Measurements from ENCODE around the gene AMMECR1L. TPM values are rescaled to one million over a fixed set of nuclear protein-coding genes. Genes with fewer than 3 reads are reported as not detected.

Gene AMMECR1L
- total RNA-seq, 5 donors from 2014 or later (not counting 1 experiment from before 2014, with no cell fraction given): 10.2 to 18.1 (median 15.0) TPM

DNA sequence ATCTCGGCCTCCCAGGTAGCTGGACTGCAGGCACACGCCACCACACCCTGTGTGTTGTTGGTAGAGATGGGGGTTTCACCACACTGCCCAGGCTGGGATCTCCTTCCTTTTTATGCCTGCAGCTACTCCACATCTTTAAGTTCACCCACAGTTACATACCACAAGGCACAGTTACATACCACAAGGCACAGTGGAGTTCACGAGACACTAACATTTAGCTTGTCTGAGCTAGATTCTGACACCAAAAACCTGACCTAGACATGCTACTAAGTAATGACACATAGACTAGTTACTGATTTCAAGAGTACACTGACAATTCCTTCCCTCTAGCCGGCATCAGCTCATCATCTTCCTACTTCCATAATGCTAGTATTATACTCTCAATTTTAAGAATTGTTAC lies 32.1 kb downstream of the AMMECR1L start:
- H3K36me3 Mint-ChIP-seq: peaks cover 25% of the 10 kb centered on the region
- no peak overlapping the region for H3K4me3 Mint-ChIP-seq
- WGBS (ENCODE audit: insufficient coverage): 58% methylated on average over 1 of the region's 4 CpGs
- peak overlapping the region; percentile 33 to 54 for H3K27ac Mint-ChIP-seq
- Histone ChIP-seq H3K27ac (ENCODE audit: low read length) (no peak overlapping the region), H3K4me1 (ENCODE audit: control insufficient read depth in 1 of 2, extremely low read depth in 1 of 2, insufficient read depth in 2 of 2, low read length in 2 of 2) (peaks cover 3 to 29% of the 10 kb centered on the region in 2 experiments), H3K9me3 (no peaks in the 10 kb centered on the region), H3K4me3 (ENCODE audit: control insufficient read depth in 1 of 2, extremely low read depth in 1 of 2, low read length in 1 of 2) (no peak overlapping the region), H3K36me3 (ENCODE audit: control insufficient read depth in 2 of 2, extremely low read depth in 1 of 2, insufficient read depth in 1 of 2, low read length in 1 of 2) (peaks cover 0 to 28% of the 10 kb centered on the region in 2 donors), H3K27me3 (replicated peaks in 1 of 2; ENCODE audit: control insufficient read depth in 2 of 2, extremely low read depth in 1 of 2, insufficient read depth in 2 of 2, low read length in 1 of 2) (no peaks in the 10 kb centered on the region)
- H3K27me3 Mint-ChIP-seq: no peaks in the 10 kb centered on the region
- CTCF ChIA-PET: interaction anchor here in 1 of 2 donors (0.6 kb wide), 1 partner anchor 31 kb away, joined by 3 read pairs; no protein-coding TSS in a partner anchor
- POLR2A ChIA-PET: interaction anchor here in 1 of 2 donors (0.7 kb wide), 2 partner anchors 12 to 223 kb away, joined by 3 to 6 read pairs; no protein-coding TSS in a partner anchor
- peaks cover 47 to 54% (median 53%) of the 10 kb centered on the region in 3 donors for H3K4me1 Mint-ChIP-seq
- no peaks in the 10 kb centered on the region for H3K9me3 Mint-ChIP-seq
- ATAC-seq (replicated peaks in 1 of 4): no peak
- no peak for DNase-seq

DNA sequence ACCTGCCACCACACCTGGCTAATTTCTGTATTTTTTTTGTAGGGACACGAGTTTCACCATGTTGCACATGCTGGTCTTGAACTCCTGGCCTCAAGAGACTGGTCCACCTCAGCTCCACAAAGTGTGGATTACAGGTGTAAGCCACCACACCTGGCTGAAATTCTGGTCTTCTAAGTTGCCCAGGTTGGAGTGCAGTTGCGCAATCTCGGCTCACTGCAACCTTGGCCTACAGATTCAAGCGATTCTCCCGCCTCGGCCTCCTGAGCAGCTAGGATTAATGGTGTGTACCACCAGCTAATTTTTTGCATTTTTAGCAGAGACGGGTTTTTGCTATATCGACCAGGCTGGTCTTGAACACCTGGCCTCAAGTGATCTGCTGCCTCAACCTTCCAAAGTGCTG lies 33.4 kb downstream of the AMMECR1L start:
- DNase-seq (no peak), ATAC-seq (replicated peaks in 1 of 4) (no peak)
- no peak overlapping the region for H3K27ac Mint-ChIP-seq
- Histone ChIP-seq H3K9me3 (no peaks in the 10 kb centered on the region), H3K4me1 (ENCODE audit: control insufficient read depth in 1 of 2, extremely low read depth in 1 of 2, insufficient read depth in 2 of 2, low read length in 2 of 2) (peaks cover 3 to 21% of the 10 kb centered on the region in 2 experiments), H3K27ac (ENCODE audit: low read length) (no peak overlapping the region), H3K4me3 (ENCODE audit: control insufficient read depth in 1 of 2, extremely low read depth in 1 of 2, low read length in 1 of 2) (no peak overlapping the region), H3K27me3 (replicated peaks in 1 of 2; ENCODE audit: control insufficient read depth in 2 of 2, extremely low read depth in 1 of 2, insufficient read depth in 2 of 2, low read length in 1 of 2) (no peaks in the 10 kb centered on the region), H3K36me3 (ENCODE audit: control insufficient read depth in 2 of 2, extremely low read depth in 1 of 2, insufficient read depth in 1 of 2, low read length in 1 of 2) (peaks cover 0 to 37% of the 10 kb centered on the region in 2 donors)
- WGBS (ENCODE audit: insufficient coverage): 94% methylated on average over 8 of the region's 8 CpGs
- ChIA-PET CTCF (no interaction called here), POLR2A (no interaction called here)
- H3K4me1 Mint-ChIP-seq: peaks cover 41 to 46% (median 44%) of the 10 kb centered on the region in 3 donors
- no peaks in the 10 kb centered on the region for H3K9me3 Mint-ChIP-seq
- H3K27me3 Mint-ChIP-seq: no peaks in the 10 kb centered on the region
- H3K36me3 Mint-ChIP-seq: peaks cover 25% of the 10 kb centered on the region
- H3K4me3 Mint-ChIP-seq: no peak overlapping the region

DNA sequence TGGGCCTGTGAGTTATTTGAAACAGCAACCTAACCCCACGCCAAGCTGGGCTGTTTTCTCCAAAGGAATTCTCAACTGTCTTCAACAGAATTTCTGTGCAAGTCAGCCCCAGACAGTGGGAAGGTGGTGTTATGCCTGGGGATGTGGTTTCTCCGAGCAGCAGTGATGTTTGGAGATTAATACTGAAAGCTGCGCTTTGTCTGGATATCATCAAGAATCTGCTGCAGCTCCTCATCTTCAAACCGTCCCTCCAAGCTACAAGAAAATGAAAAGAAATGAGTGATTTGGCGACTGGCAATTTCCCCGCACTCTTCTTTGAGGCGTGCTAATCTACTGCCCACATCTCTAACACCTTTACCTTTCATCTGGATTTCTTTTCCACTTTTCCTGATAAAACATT lies 37.8 kb downstream of the AMMECR1L start:
- POLR2A ChIA-PET: no interaction called here
- Histone ChIP-seq H3K4me3 (ENCODE audit: control insufficient read depth in 1 of 2, extremely low read depth in 1 of 2, low read length in 1 of 2) (no peak overlapping the region), H3K27ac (ENCODE audit: low read length) (no peak overlapping the region), H3K4me1 (ENCODE audit: control insufficient read depth in 1 of 2, extremely low read depth in 1 of 2, insufficient read depth in 2 of 2, low read length in 2 of 2) (no peaks in the 10 kb centered on the region), H3K9me3 (no peaks in the 10 kb centered on the region), H3K27me3 (replicated peaks in 1 of 2; ENCODE audit: control insufficient read depth in 2 of 2, extremely low read depth in 1 of 2, insufficient read depth in 2 of 2, low read length in 1 of 2) (no peaks in the 10 kb centered on the region), H3K36me3 (ENCODE audit: control insufficient read depth in 2 of 2, extremely low read depth in 1 of 2, insufficient read depth in 1 of 2, low read length in 1 of 2) (peaks cover 0 to 54% of the 10 kb centered on the region in 2 donors)
- Mint-ChIP-seq H3K36me3 (peaks cover 36% of the 10 kb centered on the region), H3K27me3 (no peaks in the 10 kb centered on the region), H3K4me1 (peaks cover 9 to 11% (median 10%) of the 10 kb centered on the region in 3 donors), H3K27ac (no peak overlapping the region), H3K9me3 (no peaks in the 10 kb centered on the region), H3K4me3 (no peak overlapping the region)
- ATAC-seq (replicated peaks in 1 of 4): no peak
- CTCF ChIA-PET: no interaction called here
- DNase-seq: no peak
- WGBS (ENCODE audit: insufficient coverage): no CpG with 5 or more reads among the region's 7 CpGs

DNA sequence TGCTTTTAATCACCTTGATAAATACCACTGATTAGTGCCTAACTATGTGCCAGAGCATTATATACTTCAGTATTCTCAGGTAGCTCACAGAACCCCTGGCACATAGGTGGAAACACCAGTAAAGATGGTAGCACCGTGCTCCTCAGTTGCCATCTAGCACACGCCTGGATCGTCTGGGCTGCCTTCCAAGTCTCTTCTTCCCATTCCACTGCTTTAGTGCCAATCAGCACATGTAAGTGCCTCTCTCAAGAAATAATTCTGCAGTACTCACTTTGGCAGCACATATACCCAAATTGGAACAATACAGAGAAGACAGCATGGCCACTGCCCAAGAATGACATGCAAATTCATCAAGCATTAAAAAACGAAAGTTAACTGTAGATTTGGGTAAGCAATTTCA lies 40.8 kb downstream of the AMMECR1L start:
- 90% methylated on average over 4 of the region's 4 CpGs for whole genome bisulfite sequencing (ENCODE audit: insufficient coverage)
- Mint-ChIP-seq H3K9me3 (peaks cover 0 to 3% (median 0%) of the 10 kb centered on the region in 3 donors), H3K4me1 (peaks cover 4 to 10% (median 5%) of the 10 kb centered on the region in 3 donors), H3K27ac (no peak overlapping the region), H3K27me3 (no peaks in the 10 kb centered on the region), H3K36me3 (peaks cover 28% of the 10 kb centered on the region), H3K4me3 (no peak overlapping the region)
- no peaks in the 10 kb centered on the region for H3K4me1 ChIP-seq (ENCODE audit: control insufficient read depth in 1 of 2, extremely low read depth in 1 of 2, insufficient read depth in 2 of 2, low read length in 2 of 2)
- H3K27me3 ChIP-seq (replicated peaks in 1 of 2; ENCODE audit: control insufficient read depth in 2 of 2, extremely low read depth in 1 of 2, insufficient read depth in 2 of 2, low read length in 1 of 2): no peaks in the 10 kb centered on the region
- DNase-seq (no peak), ATAC-seq (replicated peaks in 1 of 4) (no peak)
- POLR2A ChIA-PET: interaction anchor here in 1 of 2 donors (0.6 kb wide), 1 partner anchor 137 kb away, joined by 6 read pairs; no protein-coding TSS in a partner anchor
- CTCF ChIA-PET: no interaction called here
- no peak overlapping the region for H3K4me3 ChIP-seq (ENCODE audit: control insufficient read depth in 1 of 2, extremely low read depth in 1 of 2, low read length in 1 of 2)
- peaks cover 0 to 38% of the 10 kb centered on the region in 2 donors for H3K36me3 ChIP-seq (ENCODE audit: control insufficient read depth in 2 of 2, extremely low read depth in 1 of 2, insufficient read depth in 1 of 2, low read length in 1 of 2)
- no peaks in the 10 kb centered on the region for H3K9me3 ChIP-seq
- H3K27ac ChIP-seq (ENCODE audit: low read length): no peak overlapping the region

DNA sequence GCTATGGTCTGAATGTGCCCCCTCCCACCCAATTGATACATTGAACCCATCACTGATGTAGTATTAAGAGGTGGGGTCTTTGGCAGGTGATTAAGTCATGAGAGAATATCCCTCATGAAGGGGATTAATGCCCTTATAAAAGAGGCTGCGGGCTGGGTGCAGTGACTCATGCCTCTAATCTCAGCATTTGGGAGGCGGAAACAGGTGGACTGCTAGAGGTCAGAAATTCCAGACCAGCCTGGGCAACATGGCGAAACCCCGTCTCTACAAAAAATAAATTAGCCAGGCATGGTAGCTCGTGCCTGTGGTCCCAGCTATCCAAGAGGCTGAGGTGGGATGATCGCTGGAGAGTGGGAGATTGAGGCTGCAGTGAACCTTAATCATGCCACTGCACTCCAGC lies 42.1 kb downstream of the AMMECR1L start:
- Histone ChIP-seq H3K27ac (ENCODE audit: low read length) (no peak overlapping the region), H3K27me3 (replicated peaks in 1 of 2; ENCODE audit: control insufficient read depth in 2 of 2, extremely low read depth in 1 of 2, insufficient read depth in 2 of 2, low read length in 1 of 2) (no peaks in the 10 kb centered on the region), H3K4me1 (ENCODE audit: control insufficient read depth in 1 of 2, extremely low read depth in 1 of 2, insufficient read depth in 2 of 2, low read length in 2 of 2) (no peaks in the 10 kb centered on the region), H3K4me3 (ENCODE audit: control insufficient read depth in 1 of 2, extremely low read depth in 1 of 2, low read length in 1 of 2) (no peak overlapping the region), H3K9me3 (no peaks in the 10 kb centered on the region), H3K36me3 (ENCODE audit: control insufficient read depth in 2 of 2, extremely low read depth in 1 of 2, insufficient read depth in 1 of 2, low read length in 1 of 2) (peaks cover 0 to 30% of the 10 kb centered on the region in 2 donors)
- Mint-ChIP-seq H3K9me3 (peaks cover 0 to 3% (median 0%) of the 10 kb centered on the region in 3 donors), H3K4me3 (no peak overlapping the region), H3K4me1 (peaks cover 0 to 10% (median 5%) of the 10 kb centered on the region in 3 donors), H3K27ac (no peak overlapping the region), H3K27me3 (no peaks in the 10 kb centered on the region), H3K36me3 (peaks cover 19% of the 10 kb centered on the region)
- POLR2A ChIA-PET: no interaction called here
- no peak for DNase-seq
- CTCF ChIA-PET: no interaction called here
- 100% methylated on average over 3 of the region's 6 CpGs for WGBS (ENCODE audit: insufficient coverage)
- no peak for ATAC-seq (replicated peaks in 1 of 4)

DNA sequence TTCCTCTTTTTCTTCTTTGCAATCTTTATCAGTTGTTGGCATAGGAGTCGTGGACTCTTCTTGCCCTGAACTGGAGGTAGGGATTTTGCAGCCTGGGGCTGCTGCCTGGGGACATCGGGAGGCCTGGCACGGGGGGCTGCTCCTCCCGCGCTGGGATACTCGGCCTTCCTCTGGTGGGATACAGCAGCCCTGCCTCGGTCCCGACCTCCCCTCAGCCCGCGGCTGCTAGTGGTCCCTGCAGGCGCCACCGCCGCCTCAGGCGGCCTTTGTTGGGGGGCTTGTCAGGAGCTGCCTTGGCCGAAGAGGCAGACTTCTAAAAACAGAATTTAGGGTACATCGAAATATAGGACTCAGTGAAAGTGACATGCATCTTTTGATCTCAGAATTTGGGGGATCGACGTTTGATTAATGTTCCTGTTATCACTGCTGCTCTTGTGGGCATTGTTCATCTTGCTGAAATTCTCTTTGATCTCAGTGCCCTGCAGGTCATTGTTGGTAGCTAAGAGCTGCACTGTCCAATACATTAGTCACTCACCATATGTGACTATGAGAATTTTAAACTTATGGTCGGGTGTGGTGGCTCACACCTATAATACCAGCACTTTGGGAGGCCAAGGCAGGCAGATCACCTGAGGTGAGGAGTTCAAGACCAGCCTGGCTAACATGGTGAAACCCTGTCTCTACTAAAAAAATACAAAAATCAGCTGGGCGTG lies 44.1 kb downstream of the AMMECR1L start:
- no peaks in the 10 kb centered on the region for H3K27me3 ChIP-seq (replicated peaks in 1 of 2; ENCODE audit: control insufficient read depth in 2 of 2, extremely low read depth in 1 of 2, insufficient read depth in 2 of 2, low read length in 1 of 2)
- no peak for DNase-seq
- no peaks in the 10 kb centered on the region for H3K27me3 Mint-ChIP-seq
- H3K27ac ChIP-seq (ENCODE audit: low read length): no peak overlapping the region
- H3K4me3 Mint-ChIP-seq: no peak overlapping the region
- ATAC-seq (replicated peaks in 1 of 4): no peak
- peaks cover 0 to 10% (median 5%) of the 10 kb centered on the region in 3 donors for H3K4me1 Mint-ChIP-seq
- no peaks in the 10 kb centered on the region for H3K4me1 ChIP-seq (ENCODE audit: control insufficient read depth in 1 of 2, extremely low read depth in 1 of 2, insufficient read depth in 2 of 2, low read length in 2 of 2)
- peaks cover 0 to 3% (median 0%) of the 10 kb centered on the region in 3 donors for H3K9me3 Mint-ChIP-seq
- peaks cover 13% of the 10 kb centered on the region for H3K36me3 Mint-ChIP-seq
- H3K9me3 ChIP-seq: no peaks in the 10 kb centered on the region
- WGBS (ENCODE audit: insufficient coverage): 75% methylated on average over 15 of the region's 20 CpGs
- H3K4me3 ChIP-seq (ENCODE audit: control insufficient read depth in 1 of 2, extremely low read depth in 1 of 2, low read length in 1 of 2): no peak overlapping the region
- H3K27ac Mint-ChIP-seq: no peak overlapping the region
- ChIA-PET CTCF (interaction anchor here in 1 of 2 donors (0.6 kb wide), 1 partner anchor 34 kb away, joined by 4 read pairs; no protein-coding TSS in a partner anchor), POLR2A (interaction anchor here in 1 of 2 donors (0.6 to 0.7 kb wide), 2 partner anchors 12 to 27 kb away, joined by 3 to 6 read pairs; no protein-coding TSS in a partner anchor)
- peaks cover 0 to 14% of the 10 kb centered on the region in 2 donors for H3K36me3 ChIP-seq (ENCODE audit: control insufficient read depth in 2 of 2, extremely low read depth in 1 of 2, insufficient read depth in 1 of 2, low read length in 1 of 2)
